OCI-LY3 (cell line): Measurements from ENCODE around the gene GH1.
"Not testable (repeated sequence)": the region's sequence is repeated elsewhere in the genome, so short reads cannot be mapped to it uniquely, and the experiment has no call there.

ENCODE experiments used
- EZH2phosphoT487 ChIP-seq: fragments of 200-600 bp; shearing (Covaris generic); IDR thresholded peaks from 2 replicates; pipeline ENCODE4 v1.6.1; 2018; ENCODE audit warnings: antibody characterized with exemption, mixed run types, low read depth
- TF ChIP-seq, protein P1 (sequence below): fragments of 200-600, 300-600 bp; sonication (generic); IDR thresholded peaks from 2 replicates; pipeline ENCODE4 v1.5.1; 2014; ENCODE audit warnings: antibody characterized with exemption, low read length, low read depth

DNA sequence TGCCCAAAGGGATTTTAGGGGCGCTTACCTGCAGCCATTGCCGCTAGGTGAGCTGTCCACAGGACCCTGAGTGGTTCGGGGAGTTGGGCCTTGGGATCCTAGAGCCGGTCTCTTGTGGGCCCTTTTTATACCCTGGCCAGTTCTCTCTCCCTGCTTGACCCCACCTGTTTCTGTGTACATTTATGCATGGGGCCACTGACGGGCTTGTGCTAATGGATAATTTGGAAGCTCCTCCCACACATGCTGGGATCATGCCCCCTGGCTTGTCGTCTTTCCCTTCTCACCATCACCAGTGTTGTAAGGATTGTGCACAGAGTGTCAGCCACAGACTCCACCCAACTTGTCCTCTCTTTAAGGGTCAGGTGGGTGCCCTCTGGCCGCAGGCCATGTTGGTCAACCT, 45.1 kb downstream of the GH1 start, which contains the start of gene CSH2:
- TF ChIP-seq, protein P1, sequence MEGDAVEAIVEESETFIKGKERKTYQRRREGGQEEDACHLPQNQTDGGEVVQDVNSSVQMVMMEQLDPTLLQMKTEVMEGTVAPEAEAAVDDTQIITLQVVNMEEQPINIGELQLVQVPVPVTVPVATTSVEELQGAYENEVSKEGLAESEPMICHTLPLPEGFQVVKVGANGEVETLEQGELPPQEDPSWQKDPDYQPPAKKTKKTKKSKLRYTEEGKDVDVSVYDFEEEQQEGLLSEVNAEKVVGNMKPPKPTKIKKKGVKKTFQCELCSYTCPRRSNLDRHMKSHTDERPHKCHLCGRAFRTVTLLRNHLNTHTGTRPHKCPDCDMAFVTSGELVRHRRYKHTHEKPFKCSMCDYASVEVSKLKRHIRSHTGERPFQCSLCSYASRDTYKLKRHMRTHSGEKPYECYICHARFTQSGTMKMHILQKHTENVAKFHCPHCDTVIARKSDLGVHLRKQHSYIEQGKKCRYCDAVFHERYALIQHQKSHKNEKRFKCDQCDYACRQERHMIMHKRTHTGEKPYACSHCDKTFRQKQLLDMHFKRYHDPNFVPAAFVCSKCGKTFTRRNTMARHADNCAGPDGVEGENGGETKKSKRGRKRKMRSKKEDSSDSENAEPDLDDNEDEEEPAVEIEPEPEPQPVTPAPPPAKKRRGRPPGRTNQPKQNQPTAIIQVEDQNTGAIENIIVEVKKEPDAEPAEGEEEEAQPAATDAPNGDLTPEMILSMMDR, result not testable (repeated sequence)
- not testable (repeated sequence) for TF ChIP-seq EZH2phosphoT487
